ENCODE measurements around the gene PTGFRN. TPM values are rescaled to one million over a fixed set of nuclear protein-coding genes. Genes with fewer than 3 reads are reported as not detected.
"Not testable (repeated sequence)": the region's sequence is repeated elsewhere in the genome, so short reads cannot be mapped to it uniquely, and the experiment has no call there.

The PTGFRN gene
- total RNA-seq, 1 donor from 2014 or later = 112 TPM

DNA sequence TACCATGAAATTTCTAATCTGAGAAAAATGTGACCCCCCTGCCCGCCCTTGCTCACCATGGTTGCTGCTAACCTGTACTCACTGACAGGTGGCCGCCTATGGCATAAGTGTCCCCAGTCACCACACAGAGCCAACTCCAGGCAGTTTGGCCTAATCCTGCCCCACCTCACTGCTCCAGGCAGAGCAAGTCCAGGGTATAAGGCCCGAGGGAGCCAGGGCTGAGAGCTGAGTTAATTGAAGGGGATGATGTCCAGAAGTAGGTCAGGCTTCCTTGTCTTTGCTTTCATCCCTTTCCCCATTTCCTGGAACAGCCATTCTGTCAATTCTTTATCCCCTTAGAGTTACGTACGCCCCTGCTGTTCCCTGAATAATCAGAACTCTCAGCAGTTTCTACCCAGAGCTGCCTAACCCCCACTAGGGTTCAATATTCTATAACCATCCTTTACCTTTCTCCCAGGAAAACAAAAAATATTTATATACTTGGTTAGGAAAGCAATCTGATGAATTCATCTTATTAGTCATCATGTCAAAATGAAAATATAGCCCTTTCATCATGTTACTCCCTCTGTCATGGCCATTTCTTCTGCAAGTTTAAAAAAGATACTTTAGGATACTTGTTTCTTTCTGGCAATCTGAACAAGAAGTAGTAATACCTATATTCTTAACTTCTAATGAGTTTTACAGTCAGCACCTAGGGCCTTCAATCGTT lies 62.4 kb downstream of the PTGFRN start:
- no peak for DNase-seq

DNA sequence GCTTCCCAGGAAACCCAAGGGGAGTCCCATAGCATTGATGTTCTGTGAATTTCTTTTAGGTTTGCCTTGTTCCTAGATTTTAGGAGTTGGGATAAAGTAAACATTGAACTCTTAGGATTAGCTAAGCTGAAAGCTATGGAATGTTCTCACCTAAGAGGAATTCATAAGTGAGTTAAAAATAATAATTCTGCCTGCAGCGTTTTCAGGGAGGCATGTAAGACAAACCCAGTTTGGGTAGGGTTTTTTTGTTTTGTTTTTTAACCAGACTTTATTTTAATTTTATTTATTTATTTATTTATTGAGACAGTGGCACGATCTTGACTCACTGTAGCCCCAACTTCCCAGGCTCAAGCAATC lies 62.9 kb downstream of the PTGFRN start:
- DNase-seq = no peak

GRCh38 chr1:116980309-116980708 lies 70.6 kb downstream of the PTGFRN start:
- not testable (repeated sequence) for DNase-seq

DNA sequence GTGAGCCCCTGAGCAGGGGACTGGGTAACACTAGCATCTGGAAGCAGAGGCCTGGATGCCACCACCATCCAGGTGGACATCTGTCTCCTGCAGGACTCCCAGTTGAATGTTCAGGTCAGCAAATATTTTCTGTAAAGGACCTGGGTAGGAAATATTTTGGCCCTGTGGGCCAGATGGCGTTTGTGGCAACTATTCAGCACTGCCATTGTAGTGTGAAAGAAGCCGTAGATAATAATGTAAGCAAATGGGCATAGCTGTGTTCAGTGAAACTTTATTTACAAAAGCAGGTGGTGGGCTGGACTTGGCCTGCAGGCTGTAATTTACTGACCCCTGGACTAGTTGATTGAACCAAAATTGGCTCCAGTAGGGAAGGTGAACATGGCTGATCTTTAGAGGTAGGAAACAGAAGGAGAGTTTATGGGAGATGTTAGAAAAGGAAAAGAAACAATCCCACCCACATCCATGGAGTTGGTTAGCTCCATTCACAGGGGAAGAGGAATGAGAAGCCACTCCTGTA lies 71.9 kb downstream of the PTGFRN start:
- DNase-seq = no peak

DNA sequence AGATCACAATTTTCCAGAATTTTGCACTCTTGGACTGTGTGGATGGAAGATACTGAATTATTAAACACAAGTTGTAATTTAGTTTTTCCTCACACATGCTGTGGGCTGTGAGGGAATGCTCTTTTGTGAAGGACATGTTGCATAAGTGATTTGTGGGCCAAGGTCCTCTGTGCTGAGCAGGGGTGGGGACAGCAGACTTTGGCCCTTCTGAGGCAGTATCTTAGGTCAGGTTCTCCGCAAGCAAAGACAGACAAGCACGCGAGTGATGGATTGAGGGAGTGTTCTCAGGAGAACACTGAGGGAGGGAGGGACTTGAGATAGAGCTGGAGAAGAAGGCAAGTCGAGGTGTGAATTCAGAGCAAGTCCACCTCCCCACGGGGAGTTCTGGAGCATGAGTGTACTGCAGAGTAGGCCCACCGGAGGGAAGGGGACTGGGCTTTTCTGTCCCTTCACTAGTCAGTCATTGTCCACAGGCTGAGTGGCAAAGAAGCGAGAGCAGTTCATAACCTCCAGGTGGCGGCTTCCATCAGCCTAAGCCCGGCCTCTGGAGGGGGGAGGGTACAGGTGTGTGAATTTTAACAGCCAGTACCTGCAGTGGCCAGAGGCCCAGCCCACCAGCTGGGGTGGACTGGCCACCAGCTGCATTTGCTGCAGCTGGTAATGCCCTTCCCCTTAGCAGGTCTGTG lies 72.7 kb downstream of the PTGFRN start:
- no peak for DNase-seq

DNA sequence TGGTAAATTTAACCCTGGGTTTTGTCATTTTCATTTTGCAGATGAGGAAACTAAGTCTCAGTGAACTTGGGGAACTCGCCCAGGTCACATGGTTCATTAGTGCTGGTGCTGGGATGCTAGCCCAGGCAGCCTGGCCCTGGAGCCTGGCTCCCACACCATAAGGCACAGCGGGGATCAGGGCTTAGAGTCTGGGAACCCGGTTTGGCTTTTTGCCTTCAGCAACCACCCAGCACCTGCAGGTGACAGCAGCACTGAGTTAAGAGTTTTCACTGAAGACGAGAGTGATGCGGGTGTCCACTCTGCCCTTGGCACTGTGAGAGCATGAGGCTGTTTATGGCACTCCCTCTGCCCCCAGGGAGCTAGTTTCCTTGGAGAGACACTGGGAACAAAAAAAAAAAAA lies 73.4 kb downstream of the PTGFRN start:
- DNase-seq = no peak

- no peak for DNase-seq
These were observed 74.0 kb downstream of the PTGFRN start for GRCh38 chr1:116983678-116984077.

DNA sequence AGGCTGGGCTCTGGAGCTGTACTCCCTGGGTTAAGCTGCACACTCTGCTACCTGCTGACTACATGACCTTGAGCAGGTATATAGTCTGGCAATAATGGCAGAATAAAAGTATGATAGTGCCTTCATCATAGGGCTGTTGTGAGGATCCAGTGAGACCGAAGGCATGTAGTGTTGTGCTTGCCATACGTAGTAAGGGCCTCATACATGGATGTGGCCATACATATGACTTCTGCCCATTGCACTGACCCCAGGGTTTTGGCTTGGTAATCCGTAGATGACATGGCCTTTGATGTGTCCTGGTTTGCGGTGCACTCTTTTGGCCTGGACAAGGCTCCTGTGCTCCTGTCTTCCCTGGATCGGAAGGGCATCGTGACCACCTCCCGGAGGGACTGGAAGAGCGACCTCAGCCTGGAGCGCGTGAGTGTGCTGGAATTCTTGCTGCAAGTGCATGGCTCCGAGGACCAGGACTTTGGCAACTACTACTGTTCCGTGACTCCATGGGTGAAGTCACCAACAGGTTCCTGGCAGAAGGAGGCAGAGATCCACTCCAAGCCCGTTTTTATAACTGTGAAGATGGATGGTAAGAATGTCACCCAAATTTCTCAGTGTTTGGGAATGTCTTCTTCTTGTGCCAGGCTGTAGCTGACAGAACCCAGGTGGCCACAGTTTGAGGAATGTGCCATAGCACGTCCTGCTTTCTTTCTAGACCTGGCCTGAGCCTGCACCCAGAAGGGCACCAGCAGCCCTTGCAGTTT lies 74.9 kb downstream of the PTGFRN start:
- DNase-seq = no peak

- no peak for DNase-seq
These were observed 76.9 kb downstream of the PTGFRN start for GRCh38 chr1:116986421-116987255.

GRCh38 chr1:116987256-116987555 lies 77.5 kb downstream of the PTGFRN start:
- no peak for DNase-seq

- DNase-seq = no peak
These were observed 78.5 kb downstream of the PTGFRN start for GRCh38 chr1:116988248-116988647.

DNA sequence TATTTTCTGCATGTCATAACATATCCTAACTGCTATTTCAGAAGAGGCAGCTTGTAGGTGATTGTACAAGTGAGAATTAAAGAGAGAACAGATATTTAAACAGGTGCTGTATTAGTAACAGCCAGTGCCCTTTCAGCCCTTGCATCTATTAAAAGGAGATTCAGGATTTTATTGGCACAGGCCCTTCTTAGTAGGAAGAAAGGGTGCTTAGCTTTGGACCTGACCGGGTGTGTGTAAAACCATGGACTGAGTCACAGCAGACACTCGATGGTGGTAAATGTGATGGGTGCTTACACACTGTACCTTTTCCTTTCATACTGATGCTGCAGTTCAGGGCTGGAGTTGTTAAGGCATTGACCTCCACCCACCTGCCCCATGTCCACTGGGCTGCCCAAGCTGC lies 79.2 kb downstream of the PTGFRN start:
- no peak for DNase-seq

GRCh38 chr1:116989835-116990234 lies 80.1 kb downstream of the PTGFRN start:
- peak; percentile 21 for DNase-seq

DNA sequence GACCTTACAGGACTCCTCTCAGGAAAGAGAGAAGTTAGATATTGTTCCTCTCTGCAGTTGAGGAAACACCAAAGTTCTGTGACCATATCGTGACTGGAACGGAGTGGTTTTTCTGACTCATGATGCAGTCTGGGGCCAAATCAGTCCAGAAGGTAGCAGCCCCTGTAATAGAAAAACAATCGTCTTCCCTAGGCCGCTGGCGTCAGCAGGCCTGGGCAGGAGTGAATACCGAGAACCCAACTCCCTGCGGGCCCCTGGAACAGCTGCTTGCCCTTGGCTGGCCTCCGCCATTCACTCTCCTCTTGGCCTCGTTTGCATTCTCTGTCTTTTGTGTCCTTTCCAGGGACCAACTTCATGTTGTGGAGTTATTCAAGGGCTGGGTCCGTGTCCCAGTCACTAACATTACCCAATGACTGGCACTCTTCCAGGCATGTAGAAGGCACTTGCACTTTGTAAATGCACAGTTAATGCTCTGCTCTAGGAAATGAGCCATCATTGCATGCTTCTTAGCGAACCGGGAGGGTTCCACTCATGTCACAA lies 81.0 kb downstream of the PTGFRN start:
- DNase-seq = peak; percentile 95

DNA sequence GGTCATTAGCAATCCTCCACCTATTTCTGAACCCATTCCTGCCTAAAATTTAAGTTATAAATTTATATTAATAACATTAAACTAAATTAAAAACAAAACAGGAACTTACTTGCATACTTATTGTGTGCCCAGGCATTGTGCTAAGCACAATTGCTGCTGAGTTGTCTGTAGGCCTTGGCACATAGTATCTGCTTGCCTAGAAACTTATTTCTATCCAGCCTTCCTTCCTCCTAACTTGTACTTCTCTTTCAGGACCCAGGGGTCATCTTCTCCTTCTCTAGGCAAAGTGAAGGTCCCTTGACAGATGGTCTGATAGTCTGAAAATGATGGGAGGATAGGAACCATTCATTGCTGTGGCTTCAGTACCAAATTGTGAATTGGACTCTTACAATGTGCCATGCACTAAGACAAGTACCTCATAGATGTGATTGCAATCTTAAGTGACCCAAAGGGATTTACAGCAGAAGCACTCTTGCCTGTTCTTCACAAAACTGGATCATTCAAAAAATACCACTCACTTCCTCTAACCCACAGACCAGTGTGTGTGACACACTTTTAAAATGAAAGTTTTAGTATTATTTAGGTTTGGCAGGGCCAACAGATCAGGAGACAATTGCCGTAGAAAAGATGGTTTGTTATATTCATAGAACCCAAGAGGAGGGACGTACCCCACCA lies 81.6 kb downstream of the PTGFRN start:
- no peak for DNase-seq

GRCh38 chr1:116991918-116992317 lies 82.2 kb downstream of the PTGFRN start:
- no peak for DNase-seq

GRCh38 chr1:116993286-116993685 lies 83.6 kb downstream of the PTGFRN start:
- no peak for DNase-seq

DNA sequence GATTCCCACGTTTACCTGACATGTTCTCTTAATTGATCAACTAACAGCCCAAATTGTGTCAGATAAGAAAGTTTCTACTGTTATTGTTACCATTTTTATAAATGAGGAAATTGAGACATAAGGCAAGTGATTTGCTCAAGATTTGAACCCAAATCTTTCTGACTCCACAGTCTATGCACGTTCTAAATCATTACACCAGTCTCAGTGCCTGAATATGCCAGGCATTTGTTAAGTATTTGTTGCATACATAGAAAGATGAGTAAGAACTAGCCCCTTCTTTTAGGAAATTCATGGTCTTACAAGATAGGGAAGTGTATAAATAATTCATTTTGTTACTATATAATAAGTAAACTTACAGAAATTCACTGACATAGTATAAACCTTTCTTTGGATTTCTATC lies 84.7 kb downstream of the PTGFRN start:
- no peak for DNase-seq

GRCh38 chr1:116997066-116997465 lies 87.3 kb downstream of the PTGFRN start:
- DNase-seq = peak; percentile 13

GRCh38 chr1:116997636-116998035 lies 87.9 kb downstream of the PTGFRN start:
- no peak for DNase-seq

DNA sequence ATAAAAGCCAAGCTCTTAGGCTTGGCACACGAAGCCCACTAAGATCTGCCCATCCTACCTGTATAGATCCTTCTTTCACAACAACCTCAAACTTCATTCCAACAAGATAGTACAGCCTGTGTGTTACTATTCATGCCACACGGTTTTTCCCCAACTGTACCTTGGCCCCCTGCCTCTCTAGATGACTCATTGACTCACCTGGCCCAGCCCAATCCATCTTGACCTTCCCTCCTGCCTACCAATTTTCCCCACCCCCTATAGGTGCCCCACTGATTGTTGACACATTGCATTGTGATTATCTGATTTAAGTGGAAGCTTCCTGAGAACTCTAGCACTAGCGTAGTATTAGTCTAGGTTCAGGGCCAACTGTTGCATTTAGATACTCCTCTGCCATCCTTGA lies 89.9 kb downstream of the PTGFRN start:
- DNase-seq = no peak

- no peak for DNase-seq
These were observed 90.4 kb downstream of the PTGFRN start for GRCh38 chr1:117000142-117000541.

Measured in tongue (tissue), 2 donors.